Neural cell (in vitro differentiated cells): ENCODE measurements around the gene GPR152. TPM values are rescaled to one million over a fixed set of nuclear protein-coding genes. Genes with fewer than 3 reads are reported as not detected.

ENCODE experiments used
- H2AFZ ChIP-seq: fragments of 200-600, 300-800 bp; sonication (generic), shearing (Covaris generic); 2 replicates; pipeline ENCODE4 v1.6.0; 2014; ENCODE audit warnings: low read depth, mild to moderate bottlenecking, antibody characterized with exemption, low read length, moderate library complexity
- H3F3A ChIP-seq: fragments of 200-600 bp; shearing (Covaris generic); 2 replicates; pipeline ENCODE4 v1.6.1; 2016; ENCODE audit warnings: mild to moderate bottlenecking, moderate library complexity, mixed read lengths, antibody characterized with exemption, low read length; ENCODE audit not compliant: insufficient read depth, poor library complexity, severe bottlenecking
- H3K27ac ChIP-seq: fragments of 200-600, 300-800 bp; sonication (generic), shearing (Covaris generic); 2 replicates; pipeline ENCODE4 v1.5.1; 2014; ENCODE audit warnings: mild to moderate bottlenecking, low read length, moderate library complexity
- H3K27me3 ChIP-seq: fragments of 300-800, 200-600 bp; sonication (generic), shearing (Covaris generic); 2 replicates; pipeline ENCODE4 v1.6.0; 2014; ENCODE audit warnings: mild to moderate bottlenecking, low read depth, low read length, moderate library complexity; ENCODE audit not compliant: insufficient read depth
- H3K36me3 ChIP-seq: fragments of 300-800, 200-600 bp; sonication (generic), shearing (Covaris generic); 2 replicates; pipeline ENCODE4 v1.5.1; 2014; ENCODE audit warnings: mild to moderate bottlenecking, antibody characterized with exemption, low read length, moderate library complexity; ENCODE audit not compliant: insufficient read depth
- H3K4me2 ChIP-seq: fragments of 300-800, 200-600 bp; sonication (generic), shearing (Covaris generic); 2 replicates; pipeline ENCODE4 v1.6.0; 2014; ENCODE audit warnings: mild to moderate bottlenecking, low read length
- H3K4me3 ChIP-seq: fragments of 300-800, 200-600 bp; sonication (generic), shearing (Covaris generic); 2 replicates; pipeline ENCODE4 v1.5.1; 2014; ENCODE audit warnings: mild to moderate bottlenecking, low read length, moderate library complexity
- H3K79me2 ChIP-seq: fragments of 200-600 bp; shearing (Covaris generic); replicated peaks from 2 replicates; pipeline ENCODE4 v1.6.0; 2014; ENCODE audit warnings: mild to moderate bottlenecking, low read length, moderate library complexity; ENCODE audit not compliant: insufficient read depth
- H3K9ac ChIP-seq: fragments of 300-800, 200-600 bp; sonication (generic), shearing (Covaris generic); 2 replicates; pipeline ENCODE4 v1.6.1; 2016; ENCODE audit warnings: mild to moderate bottlenecking, low read length, mixed read lengths
- H3K9me2 ChIP-seq: fragments of 200-600 bp; shearing (Covaris generic); 2 replicates; pipeline ENCODE4 v1.6.1; 2016; ENCODE audit warnings: mild to moderate bottlenecking, low read length, mixed read lengths; ENCODE audit not compliant: insufficient read depth
- H3K9me3 ChIP-seq: fragments of 200-600, 300-800 bp; sonication (generic), shearing (Covaris generic); 2 replicates; pipeline ENCODE4 v1.6.1; 2016; ENCODE audit warnings: mild to moderate bottlenecking, mixed run types, low read length, moderate library complexity, mixed read lengths
- H4K20me1 ChIP-seq: fragments of 200-600 bp; shearing (Covaris generic); 2 replicates; pipeline ENCODE4 v1.6.1; 2016; ENCODE audit warnings: mild to moderate bottlenecking, mixed run types; ENCODE audit not compliant: insufficient read depth
- EP300 ChIP-seq: fragments of 450-650 bp; conservative IDR thresholded peaks from 2 replicates; pipeline ENCODE4 v1.6.1; 2014; ENCODE audit warnings: antibody characterized with exemption, mild to moderate bottlenecking, moderate library complexity; ENCODE audit not compliant: poor library complexity, severe bottlenecking
- EZH2 ChIP-seq: fragments of 200-600, 300-800 bp; shearing (Covaris generic), sonication (generic); IDR thresholded peaks from 2 replicates; pipeline ENCODE4 v1.6.1; 2014; ENCODE audit warnings: antibody characterized with exemption, low read length, borderline replicate concordance, mild to moderate bottlenecking; ENCODE audit not compliant: insufficient read depth, poor library complexity, severe bottlenecking
- MXI1 ChIP-seq: fragments of 450-650 bp; conservative IDR thresholded peaks from 2 replicates; pipeline ENCODE4 v1.6.1; 2014; ENCODE audit warnings: antibody characterized with exemption, mild to moderate bottlenecking; ENCODE audit not compliant: poor library complexity, severe bottlenecking
- POLR2AphosphoS5 ChIP-seq: IDR thresholded peaks from 2 replicates; pipeline ENCODE4 v1.6.1; 2012
- RAD21 ChIP-seq: fragments of 450-650 bp; conservative IDR thresholded peaks from 2 replicates; pipeline ENCODE4 v1.6.1; 2014; ENCODE audit warnings: antibody characterized with exemption, mild to moderate bottlenecking, moderate library complexity
- SMC3 ChIP-seq: fragments of 450-650 bp; conservative IDR thresholded peaks from 2 replicates; pipeline ENCODE4 v1.6.1; 2014; ENCODE audit warnings: antibody characterized with exemption, mild to moderate bottlenecking, moderate library complexity; ENCODE audit not compliant: poor library complexity
- TAF1 ChIP-seq: IDR thresholded peaks from 2 replicates; pipeline ENCODE4 v1.6.1; 2012; ENCODE audit warnings: low read depth
- polyA plus RNA-seq: library from polyadenylated mRNA; depleted of rRNA; stranded (reverse); fragments of >200 nt; gene quantifications from 2 replicates; pipeline ENCODE4 v1.2.3, GENCODE V29; 2014
- TF ChIP-seq, protein P1 (sequence below): IDR thresholded peaks from 2 replicates; pipeline ENCODE4 v1.6.1; 2012; ENCODE audit warnings: borderline replicate concordance
- TF ChIP-seq, protein P2 (sequence below): fragments of 450-650 bp; IDR thresholded peaks from 2 replicates; pipeline ENCODE4 v1.5.1; 2014; ENCODE audit warnings: antibody characterized with exemption, mild to moderate bottlenecking, moderate library complexity; ENCODE audit not compliant: poor library complexity, severe bottlenecking

The GPR152 gene
- polyA plus RNA-seq, 1 donor from 2014 or later, result not detected

DNA sequence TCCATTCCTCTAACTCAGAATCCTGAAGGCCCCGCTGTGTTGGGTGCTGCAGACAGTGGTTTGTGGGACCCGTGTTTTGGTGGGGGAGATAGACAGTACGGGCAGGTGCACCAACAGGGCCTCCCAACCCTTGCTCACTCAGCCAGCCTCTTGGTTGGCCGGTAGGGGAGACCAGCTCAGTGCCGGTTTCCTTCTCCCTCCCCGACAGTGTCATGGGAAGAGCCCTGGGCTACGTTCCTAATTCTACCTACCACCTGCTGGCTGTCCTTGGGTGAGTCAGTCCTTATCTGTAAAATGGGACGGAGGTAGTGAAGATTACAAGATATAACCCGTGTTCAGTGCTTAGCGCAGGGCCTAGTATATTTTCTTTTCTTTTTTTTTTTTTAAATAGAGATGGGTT lies 10.7 kb upstream of the GPR152 start:
- Histone ChIP-seq H3K27me3 (no peaks in the 10 kb centered on the region), H4K20me1 (no peaks in the 10 kb centered on the region), H3K9me3 (no peaks in the 10 kb centered on the region), H3K79me2 (no peaks in the 10 kb centered on the region), H3K9me2 (no peaks in the 10 kb centered on the region), H3K9ac (no peak overlapping the region), H3F3A (no peaks in the 10 kb centered on the region), H3K4me3 (no peak overlapping the region), H3K36me3 (no peaks in the 10 kb centered on the region), H3K27ac (no peak overlapping the region), H3K4me2 (no peak overlapping the region), H2AFZ (no peak overlapping the region)
- no peak for TF ChIP-seq MXI1
- no peak for TF ChIP-seq SMC3
- no peak for TF ChIP-seq POLR2AphosphoS5
- TF ChIP-seq, protein P1, sequence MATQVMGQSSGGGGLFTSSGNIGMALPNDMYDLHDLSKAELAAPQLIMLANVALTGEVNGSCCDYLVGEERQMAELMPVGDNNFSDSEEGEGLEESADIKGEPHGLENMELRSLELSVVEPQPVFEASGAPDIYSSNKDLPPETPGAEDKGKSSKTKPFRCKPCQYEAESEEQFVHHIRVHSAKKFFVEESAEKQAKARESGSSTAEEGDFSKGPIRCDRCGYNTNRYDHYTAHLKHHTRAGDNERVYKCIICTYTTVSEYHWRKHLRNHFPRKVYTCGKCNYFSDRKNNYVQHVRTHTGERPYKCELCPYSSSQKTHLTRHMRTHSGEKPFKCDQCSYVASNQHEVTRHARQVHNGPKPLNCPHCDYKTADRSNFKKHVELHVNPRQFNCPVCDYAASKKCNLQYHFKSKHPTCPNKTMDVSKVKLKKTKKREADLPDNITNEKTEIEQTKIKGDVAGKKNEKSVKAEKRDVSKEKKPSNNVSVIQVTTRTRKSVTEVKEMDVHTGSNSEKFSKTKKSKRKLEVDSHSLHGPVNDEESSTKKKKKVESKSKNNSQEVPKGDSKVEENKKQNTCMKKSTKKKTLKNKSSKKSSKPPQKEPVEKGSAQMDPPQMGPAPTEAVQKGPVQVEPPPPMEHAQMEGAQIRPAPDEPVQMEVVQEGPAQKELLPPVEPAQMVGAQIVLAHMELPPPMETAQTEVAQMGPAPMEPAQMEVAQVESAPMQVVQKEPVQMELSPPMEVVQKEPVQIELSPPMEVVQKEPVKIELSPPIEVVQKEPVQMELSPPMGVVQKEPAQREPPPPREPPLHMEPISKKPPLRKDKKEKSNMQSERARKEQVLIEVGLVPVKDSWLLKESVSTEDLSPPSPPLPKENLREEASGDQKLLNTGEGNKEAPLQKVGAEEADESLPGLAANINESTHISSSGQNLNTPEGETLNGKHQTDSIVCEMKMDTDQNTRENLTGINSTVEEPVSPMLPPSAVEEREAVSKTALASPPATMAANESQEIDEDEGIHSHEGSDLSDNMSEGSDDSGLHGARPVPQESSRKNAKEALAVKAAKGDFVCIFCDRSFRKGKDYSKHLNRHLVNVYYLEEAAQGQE, result no peak
- TF ChIP-seq RAD21, result no peak
- no peak for TF ChIP-seq EP300
- TF ChIP-seq EZH2, result no peak
- TF ChIP-seq, protein P2, sequence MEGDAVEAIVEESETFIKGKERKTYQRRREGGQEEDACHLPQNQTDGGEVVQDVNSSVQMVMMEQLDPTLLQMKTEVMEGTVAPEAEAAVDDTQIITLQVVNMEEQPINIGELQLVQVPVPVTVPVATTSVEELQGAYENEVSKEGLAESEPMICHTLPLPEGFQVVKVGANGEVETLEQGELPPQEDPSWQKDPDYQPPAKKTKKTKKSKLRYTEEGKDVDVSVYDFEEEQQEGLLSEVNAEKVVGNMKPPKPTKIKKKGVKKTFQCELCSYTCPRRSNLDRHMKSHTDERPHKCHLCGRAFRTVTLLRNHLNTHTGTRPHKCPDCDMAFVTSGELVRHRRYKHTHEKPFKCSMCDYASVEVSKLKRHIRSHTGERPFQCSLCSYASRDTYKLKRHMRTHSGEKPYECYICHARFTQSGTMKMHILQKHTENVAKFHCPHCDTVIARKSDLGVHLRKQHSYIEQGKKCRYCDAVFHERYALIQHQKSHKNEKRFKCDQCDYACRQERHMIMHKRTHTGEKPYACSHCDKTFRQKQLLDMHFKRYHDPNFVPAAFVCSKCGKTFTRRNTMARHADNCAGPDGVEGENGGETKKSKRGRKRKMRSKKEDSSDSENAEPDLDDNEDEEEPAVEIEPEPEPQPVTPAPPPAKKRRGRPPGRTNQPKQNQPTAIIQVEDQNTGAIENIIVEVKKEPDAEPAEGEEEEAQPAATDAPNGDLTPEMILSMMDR, result no peak

DNA sequence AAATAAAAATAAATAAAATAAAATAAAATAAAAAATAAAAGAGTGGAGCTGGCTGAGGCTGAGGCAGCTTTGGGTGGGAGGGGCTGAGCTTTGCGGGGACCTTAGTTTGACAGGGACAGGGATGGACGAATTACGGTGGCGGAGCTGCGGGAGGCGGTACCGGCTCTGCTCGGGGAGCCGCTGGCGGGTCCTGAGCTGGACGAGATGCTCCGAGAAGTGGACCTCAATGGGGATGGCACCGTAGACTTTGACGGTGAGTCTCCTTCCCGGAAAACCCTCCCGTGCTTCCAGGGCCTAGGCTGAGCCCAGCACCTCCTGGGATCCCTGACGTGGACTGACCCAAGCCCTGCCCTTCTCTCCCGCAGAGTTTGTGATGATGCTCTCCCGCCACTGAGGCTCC lies 5.7 kb upstream of the GPR152 start:
- H3K79me2 ChIP-seq, result no peaks in the 10 kb centered on the region
- H3K4me2 ChIP-seq, result no peak overlapping the region
- H3K36me3 ChIP-seq, result no peaks in the 10 kb centered on the region
- no peak overlapping the region for H3K9ac ChIP-seq
- H3K9me3 ChIP-seq, result no peaks in the 10 kb centered on the region
- H4K20me1 ChIP-seq, result no peaks in the 10 kb centered on the region
- no peak overlapping the region for H2AFZ ChIP-seq
- H3K27ac ChIP-seq, result no peak overlapping the region
- TF ChIP-seq TAF1 (no peak), RAD21 (no peak), SMC3 (no peak), MXI1 (no peak), EP300 (no peak), EZH2 (no peak), POLR2AphosphoS5 (no peak)
- TF ChIP-seq, protein P2, result no peak
- TF ChIP-seq, protein P1, result no peak
- H3K9me2 ChIP-seq, result no peaks in the 10 kb centered on the region
- H3K27me3 ChIP-seq, result no peaks in the 10 kb centered on the region
- no peak overlapping the region for H3K4me3 ChIP-seq
- H3F3A ChIP-seq, result no peaks in the 10 kb centered on the region
